Measurements from ENCODE around the gene GBP3. TPM values are rescaled to one million over a fixed set of nuclear protein-coding genes. Genes with fewer than 3 reads are reported as not detected.
"Not testable (repeated sequence)": the region's sequence is repeated elsewhere in the genome, so short reads cannot be mapped to it uniquely, and the experiment has no call there.

Gene GBP3
- total RNA-seq, 1 donor from 2014 or later, result 25.9 TPM

DNA sequence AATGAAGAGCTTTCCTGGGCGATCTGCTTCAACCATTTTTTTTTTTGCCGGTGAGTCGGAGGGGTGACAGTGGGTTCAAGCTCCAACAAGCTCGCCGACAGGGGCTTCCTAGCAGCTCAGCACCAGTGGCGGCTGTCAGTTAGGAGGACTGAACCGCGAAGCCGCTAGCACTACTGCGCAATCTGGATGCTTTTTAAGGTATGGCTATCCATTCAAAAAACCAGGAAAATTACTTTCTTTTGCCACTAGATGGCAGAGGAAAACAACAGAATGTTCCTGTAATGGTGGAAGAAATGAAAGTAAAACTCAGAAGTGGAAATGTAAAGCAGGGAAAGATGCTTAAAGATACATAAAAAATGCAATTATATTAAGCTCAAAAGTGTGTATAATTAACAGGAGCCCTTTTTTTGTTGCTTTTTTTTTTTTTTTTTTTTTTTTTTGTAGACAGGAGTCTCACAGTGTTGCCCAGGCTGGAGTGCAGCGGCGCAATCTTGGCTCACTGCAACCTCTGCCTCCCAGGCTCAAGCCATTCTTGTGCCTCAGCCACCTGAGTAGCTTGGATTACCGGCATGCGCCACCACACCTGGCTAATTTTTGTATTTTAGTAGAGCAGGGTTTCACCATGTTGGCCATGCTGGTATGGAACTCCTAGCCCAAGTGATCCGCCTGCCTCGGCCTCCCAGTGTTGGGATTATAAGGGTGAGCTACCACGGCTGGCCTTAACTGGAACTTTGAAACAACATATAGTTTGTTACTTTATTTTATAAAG is 38.7 kb downstream of the GBP3 start:
- intact Hi-C loops (cut with DNase I), result no loop called here
- ATAC-seq, result peak; percentile 69

DNA sequence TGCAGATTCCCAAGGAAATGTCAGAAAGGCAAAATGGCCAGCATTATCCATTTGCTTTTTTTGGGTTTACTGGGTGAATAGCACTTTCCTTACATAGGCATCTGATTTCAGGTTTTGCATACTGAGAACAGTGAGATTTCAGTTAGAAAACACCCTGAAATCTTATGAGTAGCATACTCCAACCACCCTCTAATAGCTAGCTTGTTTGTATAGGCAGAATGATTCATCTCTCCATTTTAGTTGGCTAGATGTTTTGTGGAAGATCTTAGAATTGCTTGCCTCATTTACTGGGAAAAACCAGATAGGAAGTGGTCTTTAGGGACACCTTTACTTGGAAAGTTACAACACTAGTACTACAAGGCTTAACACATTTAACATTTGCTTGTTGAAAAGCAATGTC is 40.6 kb downstream of the GBP3 start:
- DNase-seq (ENCODE audit: low spot score) (no peak), ATAC-seq (no peak)
- intact Hi-C loops (cut with DNase I), result no loop called here

More for the DNA sequence above, 38.7 kb downstream of the GBP3 start:
- no peak for DNase-seq (ENCODE audit: low spot score)

DNA sequence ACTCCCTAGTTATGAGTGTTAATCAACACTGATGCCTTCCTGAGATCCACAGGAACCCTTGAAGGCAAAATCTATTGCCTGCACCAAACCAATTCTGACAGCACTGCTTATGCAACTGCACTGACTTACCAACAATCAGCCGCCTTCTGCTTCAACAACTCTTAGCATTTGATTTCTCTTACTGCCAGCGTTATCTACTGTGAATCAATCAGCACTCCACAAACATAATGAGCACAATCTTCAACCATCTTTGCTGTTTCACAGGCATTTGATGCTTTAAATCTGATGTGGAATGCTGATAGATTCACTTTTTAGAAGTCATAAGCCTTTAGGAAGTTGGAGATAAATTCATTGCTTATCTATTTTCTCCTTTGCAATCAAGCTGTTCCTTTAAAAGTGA is 41.2 kb downstream of the GBP3 start:
- ATAC-seq; intact Hi-C loops (cut with DNase I); DNase-seq (ENCODE audit: low spot score): not testable (repeated sequence)

DNA sequence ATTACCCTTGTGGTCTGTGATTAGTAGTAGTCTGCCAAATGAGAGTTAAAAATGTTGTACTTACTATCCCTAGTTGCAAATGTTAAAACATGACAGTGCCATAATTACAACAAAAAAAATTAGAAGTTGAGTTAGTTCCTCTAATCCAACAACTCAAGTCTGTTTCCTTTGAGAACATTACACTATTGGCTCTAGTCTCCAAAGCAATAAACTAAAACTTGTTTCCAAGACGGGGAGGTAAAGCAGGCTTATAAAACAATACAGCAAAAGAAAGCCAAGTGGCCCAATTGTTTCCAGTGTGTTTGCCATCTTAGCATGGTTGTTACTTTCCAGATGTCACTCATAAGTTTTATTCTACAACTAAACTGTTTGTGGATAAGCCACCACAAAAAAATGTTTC is 41.8 kb downstream of the GBP3 start:
- no peak for DNase-seq (ENCODE audit: low spot score)
- intact Hi-C loops (cut with DNase I), result no loop called here
- no peak for ATAC-seq

DNA sequence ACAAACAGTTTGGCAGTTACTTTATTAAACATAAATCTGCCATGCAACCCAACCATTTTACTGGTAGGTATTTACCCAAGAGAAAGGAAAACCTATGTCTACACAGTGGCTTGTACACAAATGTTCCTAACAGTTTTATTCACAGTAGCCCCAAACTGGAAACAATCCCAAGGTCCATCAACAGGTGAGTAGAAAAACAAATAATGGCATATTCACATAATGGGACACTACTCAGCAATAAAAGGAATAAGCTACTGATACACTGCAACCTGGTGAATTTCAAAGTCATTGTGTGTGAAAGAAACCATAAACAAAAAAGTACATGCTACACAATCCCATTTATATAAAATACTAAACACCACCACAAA is 42.9 kb downstream of the GBP3 start:
- intact Hi-C loops (cut with DNase I), result no loop called here
- DNase-seq (ENCODE audit: low spot score) (no peak), ATAC-seq (no peak)

DNA sequence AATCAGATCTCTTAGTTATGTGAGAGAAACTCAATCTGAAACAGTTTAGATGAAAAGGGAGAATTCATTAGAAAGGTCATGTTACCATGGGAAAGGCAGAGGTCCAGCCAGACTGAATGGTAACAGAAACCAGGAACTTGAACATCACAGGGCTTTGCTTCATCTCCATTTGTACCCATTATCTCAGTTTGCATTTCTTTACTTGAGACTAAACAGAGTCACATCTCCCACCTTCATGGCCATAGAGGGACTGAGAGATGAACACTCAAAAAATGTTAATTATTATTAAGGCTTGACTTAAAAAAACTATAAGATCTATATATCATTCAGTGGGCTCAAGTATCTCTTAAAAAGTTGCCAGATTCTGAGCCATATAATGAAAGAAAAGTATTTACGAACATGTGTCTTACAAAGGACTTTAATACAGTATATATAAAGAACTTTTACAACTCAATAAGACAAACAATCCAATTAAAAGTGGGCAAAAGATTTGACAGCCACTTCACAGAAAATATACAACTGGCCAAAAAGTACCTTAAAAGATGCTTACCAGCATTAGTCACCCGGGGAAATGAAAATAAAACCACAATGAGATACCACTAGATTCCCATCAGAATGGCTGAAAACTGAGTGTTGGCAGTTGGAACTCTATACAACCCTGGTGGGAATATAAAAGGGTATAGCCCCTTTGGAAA is 43.5 kb downstream of the GBP3 start:
- ATAC-seq, result no peak
- DNase-seq (ENCODE audit: low spot score), result no peak
- intact Hi-C loops (cut with DNase I), result no loop called here

DNA sequence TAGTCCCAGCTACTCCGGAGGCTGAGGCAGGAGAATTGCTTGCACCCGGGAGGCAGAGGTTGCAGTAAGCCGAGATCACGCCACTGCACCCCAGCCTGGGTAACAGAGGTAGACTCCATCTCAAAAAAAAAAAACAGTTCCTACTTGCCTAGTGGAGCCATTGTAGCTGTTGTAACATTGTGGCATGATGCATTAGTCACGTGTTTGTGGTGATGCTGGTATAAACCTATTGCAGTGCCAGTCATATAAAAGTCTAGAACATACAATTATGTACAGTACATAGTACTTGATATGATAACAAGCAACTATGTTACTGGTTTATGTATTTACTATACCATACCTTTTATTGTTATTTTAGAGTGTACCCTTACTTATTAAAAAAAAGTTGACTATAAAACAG is 46.4 kb downstream of the GBP3 start:
- DNase-seq (ENCODE audit: low spot score) (no peak), ATAC-seq (no peak)
- intact Hi-C loops (cut with DNase I), result no loop called here

DNA sequence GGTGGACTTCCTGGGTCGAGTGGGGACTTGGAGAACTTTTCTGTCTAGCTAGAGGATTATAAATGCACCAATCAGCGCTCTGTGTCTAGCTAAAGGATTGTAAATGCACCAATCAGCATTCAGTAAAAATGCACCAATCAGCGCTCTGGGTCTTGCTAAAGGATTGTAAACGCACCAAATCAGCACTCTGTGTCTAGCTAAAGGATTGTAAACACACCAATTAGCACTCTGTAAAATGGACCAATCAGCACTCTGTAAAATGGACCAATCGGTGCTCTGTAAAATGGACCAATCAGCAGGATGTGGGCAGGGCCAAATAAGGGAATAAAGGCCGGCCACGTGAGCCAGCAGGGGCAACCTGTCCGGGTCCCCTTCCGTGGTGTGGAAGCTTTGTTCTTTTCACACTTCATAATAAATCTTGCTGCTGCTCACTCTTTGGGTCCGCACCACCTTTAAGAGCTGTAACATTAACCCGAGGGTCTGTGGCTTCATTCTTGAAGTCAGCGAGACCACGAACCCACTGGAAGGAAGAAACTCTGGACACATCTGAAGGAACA is 48.0 kb downstream of the GBP3 start:
- DNase-seq (ENCODE audit: low spot score); intact Hi-C loops (cut with DNase I): not testable (repeated sequence)

DNA sequence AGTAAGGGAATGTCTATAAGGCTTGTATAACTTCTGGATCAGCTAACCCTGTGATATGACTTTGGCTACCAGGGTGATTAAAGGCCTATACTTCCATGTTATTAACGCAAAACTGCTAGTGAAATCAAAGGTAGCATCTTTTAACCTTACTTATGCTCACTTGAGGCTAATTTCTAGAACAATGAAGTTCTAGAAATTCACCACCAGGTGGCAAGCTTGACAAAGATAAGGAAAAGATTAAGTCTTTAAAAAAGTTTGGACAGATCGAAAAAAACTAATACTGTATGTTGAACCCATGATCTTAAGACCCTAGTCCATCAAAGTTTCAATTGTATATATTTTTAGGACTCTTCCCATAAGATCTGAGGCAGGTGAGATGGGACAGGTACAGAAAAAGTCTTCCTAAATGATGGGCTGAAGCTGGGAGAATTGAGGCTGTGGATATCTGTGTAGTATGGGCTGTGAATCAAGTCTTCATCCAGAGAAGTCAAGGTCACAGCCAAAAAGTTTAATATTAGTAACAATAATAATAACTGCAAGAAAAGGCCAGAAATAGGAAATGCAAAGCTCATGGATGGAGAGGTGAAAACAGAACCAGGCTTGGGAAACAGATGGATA is 49.0 kb downstream of the GBP3 start:
- DNase-seq (ENCODE audit: low spot score) (no peak), ATAC-seq (peak; percentile 26)
- intact Hi-C loops (cut with DNase I), result no loop called here

More for the DNA sequence above, 48.0 kb downstream of the GBP3 start:
- ATAC-seq, result not testable (repeated sequence)

DNA sequence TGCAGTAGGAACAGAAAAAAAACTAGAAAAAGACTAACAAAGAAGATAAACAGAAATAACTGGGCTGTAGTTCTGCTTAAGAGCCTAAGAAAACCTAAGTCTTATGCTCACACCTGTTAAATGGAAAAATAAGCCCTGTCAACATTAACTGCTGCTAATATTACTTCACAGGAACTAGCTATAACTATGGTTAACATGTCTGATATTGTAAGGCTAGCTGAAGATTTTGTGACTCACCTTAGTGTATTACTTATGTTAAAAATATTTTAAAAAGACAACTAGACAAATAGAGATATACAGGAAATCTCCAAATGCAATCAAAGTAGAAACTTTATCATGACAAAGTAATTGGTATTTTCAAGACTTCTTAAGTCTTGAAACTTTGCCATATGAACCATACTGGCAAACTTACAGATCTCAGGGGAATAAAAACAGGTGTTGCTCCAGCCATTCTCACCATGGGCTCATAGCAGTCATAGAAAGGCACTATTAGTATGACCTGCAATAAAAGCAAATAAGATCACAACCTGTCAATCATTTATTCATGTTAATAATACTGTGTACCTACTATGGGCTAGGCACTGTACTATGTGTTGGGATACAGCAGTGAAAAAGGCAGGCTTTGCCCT is 60.9 kb downstream of the GBP3 start:
- intact Hi-C loops (cut with DNase I), result no loop called here
- ATAC-seq (no peak), DNase-seq (ENCODE audit: low spot score) (no peak)

DNA sequence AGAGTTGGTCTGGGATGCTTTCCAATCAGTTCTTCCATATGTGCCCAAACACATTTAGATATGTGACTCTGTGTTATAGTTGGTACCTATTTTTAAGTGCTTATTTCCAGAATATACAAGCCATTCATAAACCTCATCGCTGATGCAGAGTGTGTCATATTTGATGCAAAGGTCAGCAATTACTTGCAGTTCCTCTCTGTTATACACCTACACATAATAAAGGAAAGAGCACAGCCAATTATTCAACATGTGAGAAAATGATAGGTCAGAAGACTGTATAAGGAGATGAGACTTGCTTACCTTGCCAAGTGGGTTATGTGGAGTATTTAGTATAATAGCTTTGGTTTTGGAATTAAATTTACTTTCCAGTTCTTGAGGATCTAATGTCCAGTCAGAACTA is 61.6 kb downstream of the GBP3 start:
- DNase-seq (ENCODE audit: low spot score) (no peak), ATAC-seq (no peak)
- intact Hi-C loops (cut with DNase I), result no loop called here

Other genes starting within 250 kb of the GBP3 start
- gene GTF2B, start 131.3 kb downstream of the GBP3 start, total RNA-seq, result 21.8 TPM
- gene KYAT3, start 30.2 kb downstream of the GBP3 start, total RNA-seq, result 34.2 TPM
- gene RBMXL1, start 30.2 kb downstream of the GBP3 start, total RNA-seq, result 25.6 TPM
- 38.4 TPM for gene GBP1, start 42.3 kb upstream of the GBP3 start, total RNA-seq
- 80.0 TPM for gene GBP2, start 103.2 kb upstream of the GBP3 start, total RNA-seq
- 0.13 TPM for gene GBP7, start 153.1 kb upstream of the GBP3 start, total RNA-seq
- gene GBP4, start 176.1 kb upstream of the GBP3 start, total RNA-seq, result 19.4 TPM
- gene GBP5, start 250.0 kb upstream of the GBP3 start, total RNA-seq, result 6.4 TPM